A673 (cell line): ENCODE results near the gene GPR150. TPM values are rescaled to one million over a fixed set of nuclear protein-coding genes. Genes with fewer than 3 reads are reported as not detected.

ENCODE experiments used
- BruUV-seq: library from RNA; stranded (reverse); fragments of 400-500 nt; replicated peaks from 2 replicates; lab custom pipeline; 2021; lab: Mats Ljungman, UMichigan
- CTCF ChIA-PET: fragments of 300-600 bp; sonication (Branson Sonifier 250); formaldehyde crosslinking; loops from one replicate; lab custom pipeline; 2022; ENCODE audit warnings: antibody characterized with exemption; lab: Charles Lee
- POLR2A ChIA-PET: fragments of 300-600 bp; sonication (Branson Sonifier 250); formaldehyde crosslinking; loops from one replicate; lab custom pipeline; 2022; ENCODE audit warnings: antibody characterized with exemption; ENCODE audit not compliant: low non-redundant PET; lab: Charles Lee
- DNase-seq: peaks from one replicate; pipeline ENCODE4 v3.0.0-alpha.2; 2015; ENCODE audit warnings: low spot score
- H3K27ac ChIP-seq: fragments of 200-600 bp; sonication (generic); 2 replicates; pipeline ENCODE4 v1.5.1; 2016; ENCODE audit warnings: mixed run types, low read depth, mild to moderate bottlenecking, mixed read lengths, antibody characterized with exemption, low read length; ENCODE audit not compliant: poor library complexity, severe bottlenecking
- H3K27me3 ChIP-seq: fragments of 200-600 bp; sonication (generic); replicated peaks from 2 replicates; pipeline ENCODE4 v1.6.1; 2017; ENCODE audit warnings: mixed run types, low read depth, mild to moderate bottlenecking, mixed read lengths, antibody characterized with exemption, low read length; ENCODE audit not compliant: insufficient read depth, poor library complexity
- H3K36me3 ChIP-seq: fragments of 200-600 bp; sonication (generic); 2 replicates; pipeline ENCODE4 v1.6.1; 2016; ENCODE audit warnings: mixed run types, mild to moderate bottlenecking, mixed read lengths, antibody characterized with exemption, low read length; ENCODE audit not compliant: insufficient read depth, poor library complexity, severe bottlenecking
- H3K4me1 ChIP-seq: fragments of 200-600 bp; sonication (generic); 2 replicates; pipeline ENCODE4 v1.6.1; 2017; ENCODE audit warnings: mixed run types, mild to moderate bottlenecking, mixed read lengths, antibody characterized with exemption, low read length; ENCODE audit not compliant: insufficient read depth, poor library complexity, severe bottlenecking
- H3K4me3 ChIP-seq: fragments of 200-600 bp; sonication (generic); 2 replicates; pipeline ENCODE4 v1.5.1; 2016; ENCODE audit warnings: low read depth, mixed run types, mild to moderate bottlenecking, mixed read lengths, low read length; ENCODE audit not compliant: poor library complexity, severe bottlenecking
- H3K9me3 ChIP-seq: fragments of 200-600 bp; sonication (generic); 2 replicates; pipeline ENCODE4 v1.6.1; 2016; ENCODE audit warnings: mixed run types, low read depth, mild to moderate bottlenecking, mixed read lengths, antibody characterized with exemption, low read length; ENCODE audit not compliant: poor library complexity, severe bottlenecking
- EZH2 ChIP-seq: fragments of 200-600 bp; sonication (generic); IDR thresholded peaks from 2 replicates; pipeline ENCODE4 v1.6.1; 2017; ENCODE audit warnings: borderline replicate concordance, low read depth, mild to moderate bottlenecking, mixed read lengths, antibody characterized with exemption, low read length; ENCODE audit not compliant: poor library complexity, severe bottlenecking
- intact Hi-C: fragments of 100-400 bp; cut with micrococcal nuclease; formaldehyde crosslinking; loops from one replicate; pipeline ENCODE4 v1.10.0; 2022; ENCODE audit not compliant: unreplicated experiment
- total RNA-seq: library from RNA; stranded (reverse); gene quantifications from 2 replicates; pipeline ENCODE4 v1.2.3, GENCODE V29; 2021
- TF ChIP-seq, protein P1 (sequence below): fragments of 300-800, 200-600 bp; sonication (generic); conservative IDR thresholded peaks from 2 replicates; pipeline ENCODE4 v1.5.1; 2017; ENCODE audit warnings: low read depth, mild to moderate bottlenecking, antibody characterized with exemption, low read length, moderate library complexity, mixed read lengths

Gene GPR150
- total RNA-seq, 1 experiment from 2014 or later: 0.13 TPM

DNA sequence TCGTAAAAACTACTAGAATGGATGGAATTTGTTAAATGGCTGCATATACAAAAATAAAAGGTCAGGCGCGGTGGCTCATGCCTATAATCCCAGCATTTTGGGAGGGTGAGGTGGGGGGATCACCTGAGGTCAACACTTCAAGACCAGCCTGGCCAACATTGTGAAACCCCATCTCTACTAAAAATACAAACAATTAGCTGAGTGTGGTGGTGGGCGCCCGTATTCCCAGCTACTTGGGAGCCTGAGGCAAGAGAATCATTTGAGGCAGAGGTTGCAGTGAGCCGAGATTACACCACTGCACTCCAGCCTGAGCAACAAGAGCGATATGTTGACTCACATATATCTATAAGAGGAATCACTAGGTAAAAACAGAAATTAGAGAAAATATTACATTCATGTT lies 9.3 kb upstream of the GPR150 start:
- H3K27ac ChIP-seq: no peak overlapping the region
- CTCF ChIA-PET: no interaction called here
- H3K9me3 ChIP-seq: no peaks in the 10 kb centered on the region
- no peak for DNase-seq
- BruUV-seq: no TSS peak
- H3K36me3 ChIP-seq: no peaks in the 10 kb centered on the region
- POLR2A ChIA-PET: no interaction called here
- intact Hi-C loops: no loop called here
- no peak overlapping the region for H3K4me3 ChIP-seq
- no peaks in the 10 kb centered on the region for H3K27me3 ChIP-seq
- no peaks in the 10 kb centered on the region for H3K4me1 ChIP-seq
- no peak for TF ChIP-seq EZH2

DNA sequence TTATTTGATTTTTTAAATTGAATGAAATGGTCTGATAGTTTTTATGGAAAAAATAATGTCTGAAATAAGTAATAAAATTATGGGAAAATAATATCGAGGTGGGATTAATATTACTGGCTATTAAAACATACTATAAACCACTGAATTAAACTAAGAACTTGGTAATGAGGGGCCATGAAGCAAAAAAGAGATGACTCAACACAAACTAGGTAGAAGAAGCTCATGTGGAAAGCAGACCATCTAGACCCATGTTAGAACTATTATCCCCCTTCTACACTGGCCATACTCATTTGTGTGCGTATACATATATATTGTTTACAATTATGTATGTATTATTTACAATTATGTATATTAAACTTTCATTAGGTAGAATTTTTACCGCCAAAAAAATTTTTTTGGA lies 8.5 kb upstream of the GPR150 start:
- no peak overlapping the region for H3K27ac ChIP-seq
- no peaks in the 10 kb centered on the region for H3K27me3 ChIP-seq
- H3K36me3 ChIP-seq: no peaks in the 10 kb centered on the region
- TF ChIP-seq, protein P1, sequence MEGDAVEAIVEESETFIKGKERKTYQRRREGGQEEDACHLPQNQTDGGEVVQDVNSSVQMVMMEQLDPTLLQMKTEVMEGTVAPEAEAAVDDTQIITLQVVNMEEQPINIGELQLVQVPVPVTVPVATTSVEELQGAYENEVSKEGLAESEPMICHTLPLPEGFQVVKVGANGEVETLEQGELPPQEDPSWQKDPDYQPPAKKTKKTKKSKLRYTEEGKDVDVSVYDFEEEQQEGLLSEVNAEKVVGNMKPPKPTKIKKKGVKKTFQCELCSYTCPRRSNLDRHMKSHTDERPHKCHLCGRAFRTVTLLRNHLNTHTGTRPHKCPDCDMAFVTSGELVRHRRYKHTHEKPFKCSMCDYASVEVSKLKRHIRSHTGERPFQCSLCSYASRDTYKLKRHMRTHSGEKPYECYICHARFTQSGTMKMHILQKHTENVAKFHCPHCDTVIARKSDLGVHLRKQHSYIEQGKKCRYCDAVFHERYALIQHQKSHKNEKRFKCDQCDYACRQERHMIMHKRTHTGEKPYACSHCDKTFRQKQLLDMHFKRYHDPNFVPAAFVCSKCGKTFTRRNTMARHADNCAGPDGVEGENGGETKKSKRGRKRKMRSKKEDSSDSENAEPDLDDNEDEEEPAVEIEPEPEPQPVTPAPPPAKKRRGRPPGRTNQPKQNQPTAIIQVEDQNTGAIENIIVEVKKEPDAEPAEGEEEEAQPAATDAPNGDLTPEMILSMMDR: no peak
- no peak for TF ChIP-seq EZH2
- no peak overlapping the region for H3K4me3 ChIP-seq
- intact Hi-C loops: no loop called here
- H3K9me3 ChIP-seq: no peaks in the 10 kb centered on the region
- BruUV-seq: no TSS peak
- DNase-seq: no peak
- no peaks in the 10 kb centered on the region for H3K4me1 ChIP-seq
- POLR2A ChIA-PET: no interaction called here
- CTCF ChIA-PET: no interaction called here

DNA sequence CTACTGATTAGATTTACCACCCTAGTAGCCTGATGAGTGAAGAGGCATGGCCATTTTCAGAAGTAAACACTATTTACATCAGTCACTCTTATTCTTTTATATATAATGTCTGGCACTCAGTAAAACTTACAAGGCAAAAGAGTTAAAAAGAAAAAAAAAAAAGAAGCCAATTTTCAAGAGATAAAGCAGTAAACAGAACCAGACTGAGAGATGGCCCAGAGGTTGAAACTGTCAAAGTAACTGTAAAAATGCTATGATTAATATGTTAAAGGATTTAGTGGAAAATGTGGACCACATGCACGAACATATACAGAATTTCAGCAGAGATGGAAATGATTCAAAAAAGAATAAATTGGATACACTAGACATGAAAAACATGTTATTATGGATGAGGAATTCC lies 6.4 kb upstream of the GPR150 start:
- Histone ChIP-seq H3K4me3 (no peak overlapping the region), H3K4me1 (no peaks in the 10 kb centered on the region), H3K27ac (no peak overlapping the region), H3K9me3 (no peaks in the 10 kb centered on the region), H3K27me3 (no peaks in the 10 kb centered on the region), H3K36me3 (no peaks in the 10 kb centered on the region)
- intact Hi-C loops: no loop called here
- ChIA-PET POLR2A (no interaction called here), CTCF (no interaction called here)
- no TSS peak for BruUV-seq
- DNase-seq: no peak
- no peak for TF ChIP-seq EZH2
- TF ChIP-seq, protein P1: no peak

DNA sequence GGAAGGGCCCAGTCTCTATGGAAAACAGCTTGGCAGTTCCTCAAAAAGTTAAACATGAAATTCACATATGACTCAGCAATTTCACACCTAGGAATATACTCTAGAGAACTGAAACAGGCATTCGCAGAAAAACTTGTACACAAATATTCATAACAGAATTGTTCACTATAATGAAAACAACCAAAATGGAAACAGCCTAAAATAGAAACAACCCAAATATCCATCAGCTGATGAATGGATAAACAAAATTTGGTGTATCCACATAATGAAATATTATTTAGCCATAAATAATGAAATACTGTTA lies 4.8 kb upstream of the GPR150 start:
- Histone ChIP-seq H3K9me3 (no peaks in the 10 kb centered on the region), H3K36me3 (no peaks in the 10 kb centered on the region), H3K4me3 (no peak overlapping the region), H3K27me3 (peaks cover 6% of the 10 kb centered on the region), H3K4me1 (no peaks in the 10 kb centered on the region), H3K27ac (no peak overlapping the region)
- intact Hi-C loops: no loop called here
- ChIA-PET CTCF (no interaction called here), POLR2A (no interaction called here)
- no TSS peak for BruUV-seq
- DNase-seq: no peak
- TF ChIP-seq, protein P1: no peak
- no peak for TF ChIP-seq EZH2
